Type B pancreatic cell (in vitro differentiated cells): ENCODE results near the gene SUB1. TPM values are rescaled to one million over a fixed set of nuclear protein-coding genes. Genes with fewer than 3 reads are reported as not detected.
"Not testable (repeated sequence)": the region's sequence is repeated elsewhere in the genome, so short reads cannot be mapped to it uniquely, and the experiment has no call there.

Source experiments
- DNase-seq: peaks from one replicate; pipeline ENCODE4 v3.0.0; 2021; ENCODE audit warnings: mixed read lengths; ENCODE audit not compliant: unreplicated experiment; ENCODE audit errors: extremely low spot score
- H3K27ac Mint-ChIP-seq: 2 replicates; pipeline ENCODE4 v1.8.0; 2021; ENCODE audit warnings: mild to moderate bottlenecking, mixed read lengths
- H3K27me3 Mint-ChIP-seq: 2 replicates; pipeline ENCODE4 v1.8.0; 2021; ENCODE audit warnings: mixed read lengths
- H3K36me3 Mint-ChIP-seq: 2 replicates; pipeline ENCODE4 v1.8.0; 2021; ENCODE audit warnings: mixed read lengths
- H3K4me1 Mint-ChIP-seq: one replicate; pipeline ENCODE4 v1.8.0; 2021; ENCODE audit warnings: mixed read lengths; ENCODE audit not compliant: unreplicated experiment
- H3K4me3 Mint-ChIP-seq: 2 replicates; pipeline ENCODE4 v1.8.0; 2021; ENCODE audit warnings: mild to moderate bottlenecking, mixed read lengths
- H3K9me3 Mint-ChIP-seq: 2 replicates; pipeline ENCODE4 v1.8.0; 2021; ENCODE audit warnings: mixed read lengths
- total RNA-seq: library from RNA; stranded (reverse); gene quantifications from 2 replicates; pipeline ENCODE4 v1.2.1, GENCODE V29; 2021; ENCODE audit warnings: low replicate concordance
- TF ChIP-seq, protein P1 (sequence below): fragments of 200-600 bp; sonication (generic); conservative IDR thresholded peaks from 2 replicates; pipeline ENCODE4 v1.5.0; 2021; ENCODE audit warnings: antibody characterized with exemption, mild to moderate bottlenecking

The SUB1 gene
- total RNA-seq, 1 donor from 2014 or later: 208 TPM

DNA sequence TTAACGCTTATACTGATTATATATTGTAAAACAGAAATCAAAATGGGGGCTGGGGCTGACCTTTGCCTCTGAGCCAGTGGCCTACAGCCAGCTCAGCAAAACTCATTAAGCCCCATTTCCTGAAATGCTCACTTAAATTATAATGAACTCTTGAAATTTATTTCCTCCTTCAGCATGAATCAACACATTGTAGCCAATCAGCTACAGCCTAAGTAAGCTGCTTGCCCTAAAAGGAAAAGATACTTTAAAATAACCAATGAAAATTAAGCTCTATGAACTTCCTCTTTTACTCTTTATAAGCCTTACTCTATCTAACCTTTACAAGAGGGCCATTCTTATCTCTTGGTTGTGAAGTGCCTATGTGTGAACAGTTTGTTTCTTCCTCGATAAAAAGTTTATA is 33.5 kb upstream of the SUB1 start:
- peaks cover 12% of the 10 kb centered on the region for H3K9me3 Mint-ChIP-seq
- H3K27me3 Mint-ChIP-seq: no peaks in the 10 kb centered on the region
- H3K27ac Mint-ChIP-seq: no peak overlapping the region
- H3K4me3 Mint-ChIP-seq: no peak overlapping the region
- TF ChIP-seq, protein P1, sequence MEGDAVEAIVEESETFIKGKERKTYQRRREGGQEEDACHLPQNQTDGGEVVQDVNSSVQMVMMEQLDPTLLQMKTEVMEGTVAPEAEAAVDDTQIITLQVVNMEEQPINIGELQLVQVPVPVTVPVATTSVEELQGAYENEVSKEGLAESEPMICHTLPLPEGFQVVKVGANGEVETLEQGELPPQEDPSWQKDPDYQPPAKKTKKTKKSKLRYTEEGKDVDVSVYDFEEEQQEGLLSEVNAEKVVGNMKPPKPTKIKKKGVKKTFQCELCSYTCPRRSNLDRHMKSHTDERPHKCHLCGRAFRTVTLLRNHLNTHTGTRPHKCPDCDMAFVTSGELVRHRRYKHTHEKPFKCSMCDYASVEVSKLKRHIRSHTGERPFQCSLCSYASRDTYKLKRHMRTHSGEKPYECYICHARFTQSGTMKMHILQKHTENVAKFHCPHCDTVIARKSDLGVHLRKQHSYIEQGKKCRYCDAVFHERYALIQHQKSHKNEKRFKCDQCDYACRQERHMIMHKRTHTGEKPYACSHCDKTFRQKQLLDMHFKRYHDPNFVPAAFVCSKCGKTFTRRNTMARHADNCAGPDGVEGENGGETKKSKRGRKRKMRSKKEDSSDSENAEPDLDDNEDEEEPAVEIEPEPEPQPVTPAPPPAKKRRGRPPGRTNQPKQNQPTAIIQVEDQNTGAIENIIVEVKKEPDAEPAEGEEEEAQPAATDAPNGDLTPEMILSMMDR: no peak
- no peaks in the 10 kb centered on the region for H3K36me3 Mint-ChIP-seq
- DNase-seq: no peak
- H3K4me1 Mint-ChIP-seq: no peaks in the 10 kb centered on the region

DNA sequence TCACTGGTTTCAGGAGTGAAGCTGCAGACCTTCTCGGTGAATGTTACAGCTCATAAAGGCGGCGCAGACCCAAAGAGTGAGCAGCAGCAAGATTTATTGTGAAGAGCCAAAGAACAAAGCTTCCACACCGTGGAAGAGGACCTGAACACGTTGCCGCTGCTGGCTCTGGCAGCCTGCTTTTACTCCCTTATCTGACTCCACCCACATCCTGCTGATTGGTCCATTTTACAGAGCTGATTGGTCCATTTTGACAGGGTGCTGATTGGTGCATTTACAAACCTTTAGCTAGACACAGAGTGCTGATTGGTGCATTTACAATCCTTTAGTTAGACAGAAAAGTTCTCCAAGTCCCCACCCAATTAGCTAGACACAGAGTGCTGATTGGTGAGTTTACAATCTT is 32.9 kb upstream of the SUB1 start:
- not testable (repeated sequence) for H3K27me3 Mint-ChIP-seq, H3K4me3 Mint-ChIP-seq, H3K27ac Mint-ChIP-seq, H3K4me1 Mint-ChIP-seq, H3K9me3 Mint-ChIP-seq, H3K36me3 Mint-ChIP-seq, DNase-seq

DNA sequence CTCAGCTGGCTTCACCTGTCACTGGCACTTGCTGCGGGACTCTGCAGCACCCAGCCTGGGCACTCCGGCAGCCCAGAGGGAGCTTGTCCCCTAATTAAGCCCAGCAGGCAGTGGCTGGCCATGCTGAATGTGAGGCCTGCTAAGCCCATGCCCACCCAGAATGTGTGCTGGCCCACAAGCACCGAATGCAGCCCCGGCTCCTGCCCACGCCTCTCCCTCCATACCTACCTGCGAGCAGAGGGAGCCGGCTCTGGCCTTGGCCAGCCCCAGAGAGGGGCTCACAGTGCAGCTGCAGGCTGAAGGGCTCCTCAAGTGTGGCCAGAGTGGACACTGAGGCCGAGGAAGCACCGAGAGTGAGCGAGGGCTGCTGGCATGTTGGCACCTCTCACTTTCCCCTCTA is 32.4 kb upstream of the SUB1 start:
- no peaks in the 10 kb centered on the region for H3K27me3 Mint-ChIP-seq
- TF ChIP-seq, protein P1: no peak
- no peak overlapping the region for H3K4me3 Mint-ChIP-seq
- peaks cover 4% of the 10 kb centered on the region for H3K9me3 Mint-ChIP-seq
- H3K27ac Mint-ChIP-seq: no peak overlapping the region
- no peaks in the 10 kb centered on the region for H3K4me1 Mint-ChIP-seq
- no peaks in the 10 kb centered on the region for H3K36me3 Mint-ChIP-seq
- no peak for DNase-seq

DNA sequence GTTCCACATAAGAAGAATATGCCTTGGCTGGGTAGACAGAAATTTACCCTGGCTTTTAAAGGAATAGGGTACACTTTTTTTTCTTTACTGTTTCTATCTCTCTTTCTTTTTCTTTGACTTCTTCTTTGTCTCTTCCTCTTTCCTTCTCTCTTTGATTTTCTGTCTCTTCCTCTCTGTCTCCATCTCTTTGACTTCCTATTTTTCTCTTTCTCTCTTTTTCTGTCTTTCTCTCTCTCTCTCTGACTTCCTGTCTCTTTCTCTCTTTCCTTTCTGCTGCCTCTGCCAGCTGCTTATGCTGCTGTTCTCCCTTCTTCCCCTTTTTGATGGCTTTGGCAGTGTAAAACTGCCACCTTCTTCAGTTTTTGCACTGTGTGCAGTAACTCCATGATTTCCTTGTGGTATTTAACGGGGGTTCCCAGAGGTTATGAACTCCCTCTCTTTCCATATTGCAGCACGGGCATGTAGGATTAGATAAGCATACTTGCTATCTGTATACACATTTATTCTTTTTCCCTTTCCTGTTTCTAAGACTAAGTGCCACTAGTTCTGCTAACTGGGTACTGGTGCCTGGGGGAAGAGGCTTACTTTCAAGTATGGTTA is 31.1 kb upstream of the SUB1 start:
- not testable (repeated sequence) for H3K9me3 Mint-ChIP-seq, H3K36me3 Mint-ChIP-seq, H3K4me1 Mint-ChIP-seq, DNase-seq, H3K4me3 Mint-ChIP-seq, H3K27ac Mint-ChIP-seq, H3K27me3 Mint-ChIP-seq

DNA sequence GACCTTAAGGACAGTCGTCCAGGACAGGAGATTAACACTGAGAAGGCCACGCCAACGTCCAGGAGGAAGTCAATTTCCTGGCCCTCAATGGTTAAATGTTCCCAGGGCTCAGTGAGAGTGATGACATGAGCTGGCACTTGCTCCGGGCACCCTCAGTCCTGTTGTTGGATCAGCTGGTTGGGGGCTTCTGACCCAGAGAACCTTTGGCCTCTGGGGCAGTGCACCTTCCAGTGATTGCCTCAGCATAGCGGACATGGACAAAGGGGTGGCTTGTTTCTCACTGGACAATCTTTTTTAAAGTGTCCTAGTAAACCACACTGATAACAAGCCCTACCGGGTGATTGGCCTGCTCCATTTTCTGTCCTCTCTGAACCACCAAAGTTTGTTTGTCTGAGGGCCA is 28.8 kb upstream of the SUB1 start:
- H3K27ac Mint-ChIP-seq, DNase-seq, H3K4me3 Mint-ChIP-seq, H3K36me3 Mint-ChIP-seq, H3K9me3 Mint-ChIP-seq, H3K4me1 Mint-ChIP-seq, H3K27me3 Mint-ChIP-seq: not testable (repeated sequence)

DNA sequence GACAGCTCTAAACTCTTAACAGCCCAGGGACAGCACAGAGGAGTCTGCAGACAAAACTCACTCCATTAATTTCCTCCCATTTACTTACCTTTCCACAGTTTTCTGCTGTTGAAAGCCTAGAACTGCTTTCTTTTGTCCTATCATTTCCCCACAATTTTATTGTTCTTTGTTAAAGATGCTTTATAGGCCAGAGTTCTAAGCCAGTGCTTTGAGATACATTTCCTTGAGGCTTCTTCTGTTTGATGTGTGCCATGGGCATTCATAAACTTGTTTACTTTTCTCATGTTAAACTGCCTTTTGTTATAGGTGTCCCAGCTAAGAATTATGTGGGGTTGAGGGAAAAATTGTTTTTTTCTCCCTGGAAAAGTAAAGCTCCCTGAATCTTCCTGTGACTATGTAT is 25.9 kb upstream of the SUB1 start:
- peaks cover 5% of the 10 kb centered on the region for H3K4me1 Mint-ChIP-seq
- no peak overlapping the region for H3K27ac Mint-ChIP-seq
- no peak for DNase-seq
- TF ChIP-seq, protein P1: no peak
- no peaks in the 10 kb centered on the region for H3K9me3 Mint-ChIP-seq
- H3K4me3 Mint-ChIP-seq: no peak overlapping the region
- no peaks in the 10 kb centered on the region for H3K27me3 Mint-ChIP-seq
- H3K36me3 Mint-ChIP-seq: no peaks in the 10 kb centered on the region

DNA sequence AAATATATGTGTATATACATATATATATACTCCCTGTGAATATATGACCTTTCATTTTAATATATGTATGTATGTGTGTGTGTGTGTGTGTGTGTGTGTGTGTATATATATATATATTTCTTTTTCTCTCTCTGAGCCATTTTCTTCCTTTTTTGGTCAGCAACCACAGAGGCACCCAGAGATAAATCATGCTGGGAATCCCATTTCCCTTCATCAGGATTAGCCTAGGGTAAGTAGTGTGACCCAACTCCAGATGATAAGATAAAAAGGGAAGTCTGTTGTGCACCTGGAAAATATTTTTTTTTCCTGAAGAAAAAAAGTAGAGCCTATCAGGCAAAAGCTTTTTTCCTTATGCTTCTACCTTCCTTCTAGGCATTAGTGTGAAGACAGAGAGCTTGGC is 25.4 kb upstream of the SUB1 start:
- Mint-ChIP-seq H3K9me3 (no peaks in the 10 kb centered on the region), H3K4me1 (peaks cover 5% of the 10 kb centered on the region), H3K27me3 (no peaks in the 10 kb centered on the region), H3K36me3 (no peaks in the 10 kb centered on the region), H3K4me3 (no peak overlapping the region), H3K27ac (no peak overlapping the region)
- TF ChIP-seq, protein P1: no peak
- no peak for DNase-seq
